Left ventricle myocardium superior (tissue), 1 donor: ENCODE results near the gene KRT28. TPM values are rescaled to one million over a fixed set of nuclear protein-coding genes. Genes with fewer than 3 reads are reported as not detected.
A peak's percentile ranks its signal among the peaks of the same experiment; 100 is the strongest.
"Not testable (repeated sequence)": the region's sequence is repeated elsewhere in the genome, so short reads cannot be mapped to it uniquely, and the experiment has no call there.

Experiments
- ATAC-seq: fragments of 200-7000 bp; cut with Tn5 transposase; one replicate; pipeline ENCODE4 v1.9.1; 2020; ENCODE audit warnings: mild to moderate bottlenecking, moderate library complexity
- DNase-seq: peaks from one replicate; pipeline ENCODE4 v3.0.0-alpha.2; 2020
- intact Hi-C: fragments of 100-400 bp; cut with micrococcal nuclease; formaldehyde crosslinking; loops from one replicate; pipeline ENCODE4 v1.11.0; 2022
- total RNA-seq: library from RNA; stranded (reverse); fragmentation: NEBNext Ultra II Directional; extraction: Animal tissue kit (Norgen Biotek cat#: 25700); gene quantifications from one replicate; pipeline ENCODE4 v1.2.1, GENCODE V29; 2021
- donor health status: DM: no; HTN: yes; CAD: no; lungs with severe emphysema.

KRT28 gene
- total RNA-seq, 1 donor from 2014 or later, result not detected

- DNase-seq (no peak), ATAC-seq (no peak)
- intact Hi-C loops, result loop anchor here (10.0 kb wide), 1 partner anchor 149 kb away; the partner anchor contains the start of gene SMARCE1
Observed at GRCh38 chr17:40793832-40794231, 5.9 kb downstream of the KRT28 start.

GRCh38 chr17:40791787-40792436, 7.8 kb downstream of the KRT28 start:
- DNase-seq, result no peak
- peak; percentile 50 for ATAC-seq
- intact Hi-C loops, result loop anchor here (10.0 kb wide), 1 partner anchor 147 kb away; the partner anchor contains the start of gene SMARCE1

GRCh38 chr17:40791111-40791510, 8.6 kb downstream of the KRT28 start:
- ATAC-seq (peak; percentile 55), DNase-seq (no peak)
- intact Hi-C loops, result loop anchor here (10.0 kb wide), 1 partner anchor 146 kb away; the partner anchor contains the start of gene SMARCE1

- ATAC-seq, result no peak
- no peak for DNase-seq
- intact Hi-C loops, result no loop called here
Observed at GRCh38 chr17:40782450-40782849, 17.3 kb downstream of the KRT28 start, which contains the start of gene KRT27. Gene KRT27 (minus strand): TSS chr17:40782550. CDS start chr17:40782493, 57 bp downstream.

- ATAC-seq, result no peak
- no peak for DNase-seq
- intact Hi-C loops, result no loop called here
Observed at GRCh38 chr17:40779181-40779909, 20.4 kb downstream of the KRT28 start.

- DNase-seq, result no peak
- no peak for ATAC-seq
- intact Hi-C loops, result no loop called here
Observed at GRCh38 chr17:40778461-40778860, 21.3 kb downstream of the KRT28 start.

GRCh38 chr17:40777971-40778370, 21.8 kb downstream of the KRT28 start:
- DNase-seq, result no peak
- intact Hi-C loops, result no loop called here
- no peak for ATAC-seq

GRCh38 chr17:40777459-40777858, 22.3 kb downstream of the KRT28 start:
- DNase-seq, result no peak
- intact Hi-C loops, result no loop called here
- ATAC-seq, result no peak

GRCh38 chr17:40775945-40776344, 23.8 kb downstream of the KRT28 start:
- DNase-seq (no peak), ATAC-seq (peak; percentile 70)
- intact Hi-C loops, result no loop called here

GRCh38 chr17:40772101-40772500, 27.7 kb downstream of the KRT28 start, which contains the start of gene KRT26:
Gene KRT26 (minus strand): TSS chr17:40772201. CDS start chr17:40772113, 88 bp downstream.
- DNase-seq (no peak), ATAC-seq (no peak)
- intact Hi-C loops, result no loop called here

GRCh38 chr17:40765657-40766056, 34.1 kb downstream of the KRT28 start:
- ATAC-seq, result no peak
- intact Hi-C loops, result no loop called here
- no peak for DNase-seq

- intact Hi-C loops, result no loop called here
- DNase-seq, result no peak
- no peak for ATAC-seq
Observed at GRCh38 chr17:40763752-40764151, 36.0 kb downstream of the KRT28 start.

- DNase-seq (no peak), ATAC-seq (no peak)
- intact Hi-C loops, result no loop called here
Observed at GRCh38 chr17:40760105-40761016, 39.4 kb downstream of the KRT28 start.

- DNase-seq (no peak), ATAC-seq (no peak)
- intact Hi-C loops, result no loop called here
Observed at GRCh38 chr17:40755231-40755630, 44.5 kb downstream of the KRT28 start, which contains the start of gene KRT25. Gene KRT25 (minus strand): TSS chr17:40755331. CDS start chr17:40755271, 60 bp downstream.

GRCh38 chr17:40753804-40754203, 46.0 kb downstream of the KRT28 start:
- intact Hi-C loops, result no loop called here
- DNase-seq, result no peak
- no peak for ATAC-seq

GRCh38 chr17:40751065-40751464, 48.7 kb downstream of the KRT28 start:
- DNase-seq, result no peak
- no peak for ATAC-seq
- intact Hi-C loops, result no loop called here

- ATAC-seq (no peak), DNase-seq (no peak)
- intact Hi-C loops, result no loop called here
Observed at GRCh38 chr17:40750391-40750790, 49.4 kb downstream of the KRT28 start.

GRCh38 chr17:40748666-40749065, 51.1 kb downstream of the KRT28 start:
- ATAC-seq, intact Hi-C loops, DNase-seq: not testable (repeated sequence)
